Measurements from ENCODE around the gene ERVK3-1.
"Not testable (repeated sequence)": the region's sequence is repeated elsewhere in the genome, so short reads cannot be mapped to it uniquely, and the experiment has no call there.

Gene ERVK3-1, protein sequence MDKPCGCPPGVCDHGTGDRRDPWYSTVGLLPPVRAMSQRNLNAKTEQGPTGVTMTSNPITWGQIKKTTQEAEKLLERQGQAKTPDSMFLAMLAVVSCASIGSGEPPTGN

DNA sequence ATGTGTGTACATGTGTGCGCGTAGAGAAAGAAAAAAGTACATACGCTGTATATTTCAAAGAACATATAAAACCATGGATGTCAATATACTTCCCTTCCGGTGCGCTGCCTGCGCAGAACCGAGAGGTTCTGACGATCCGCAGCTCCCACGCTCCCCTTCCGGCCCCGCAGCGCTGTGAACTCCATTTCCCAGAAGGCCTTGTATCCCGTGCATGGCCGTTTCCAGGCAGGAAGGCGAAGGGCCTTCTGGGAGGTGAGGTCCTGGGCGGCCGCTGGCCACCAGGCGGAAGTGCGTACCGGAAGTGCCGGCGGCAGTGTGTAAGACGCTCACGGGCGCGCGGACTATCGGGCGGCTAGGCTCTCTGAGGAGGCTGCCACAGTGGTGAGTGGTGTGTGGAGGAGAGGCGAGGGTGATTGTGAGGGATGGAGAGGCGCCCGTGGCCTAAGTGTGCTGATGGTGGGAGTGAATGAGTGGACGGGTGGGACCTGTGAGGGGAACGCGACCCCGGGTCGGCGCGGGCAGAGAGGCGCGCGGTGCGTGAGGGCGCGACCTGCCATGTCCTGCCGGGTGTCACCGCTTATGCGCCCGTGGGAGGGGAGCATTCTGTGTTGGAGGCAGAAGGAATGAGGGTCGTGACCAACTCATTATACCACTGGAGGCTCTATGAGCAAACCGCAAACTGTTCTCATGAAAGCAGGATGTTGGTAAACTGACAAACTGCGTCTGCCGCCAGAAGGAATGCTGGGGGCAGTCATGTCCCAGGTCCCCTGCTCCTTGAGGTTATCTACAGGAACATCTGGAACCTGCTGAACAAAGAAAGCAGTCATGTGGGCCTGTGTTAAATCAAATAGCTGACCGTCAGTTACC lies at the start of gene ERVK3-1:
ERVK3-1 (plus strand) TSS at position 313 of the 867 bp plus-strand sequence. CDS start 6,792 bp downstream, outside the sequence.
- peak; percentile 96 for DNase-seq

DNA sequence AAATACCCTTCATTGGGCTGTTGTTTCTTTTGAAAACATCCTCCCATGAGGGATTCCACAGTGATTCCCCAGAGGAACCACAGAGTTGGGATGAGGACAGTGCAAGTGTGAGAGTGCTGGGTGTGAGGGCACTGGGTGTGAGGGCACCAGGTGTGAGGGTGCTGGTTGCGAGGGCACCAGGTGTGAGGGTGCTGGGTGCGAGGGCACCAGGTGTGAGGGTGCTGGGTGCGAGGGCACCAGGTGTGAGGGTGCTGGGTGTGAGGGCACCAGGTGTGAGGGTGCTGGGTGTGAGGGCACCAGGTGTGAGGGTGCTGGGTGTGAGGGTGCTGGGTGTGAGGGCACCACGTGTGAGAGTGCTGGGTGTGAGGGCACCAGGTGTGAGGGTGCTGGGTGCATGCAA lies 46.9 kb upstream of the ERVK3-1 start:
- not testable (repeated sequence) for DNase-seq

DNA sequence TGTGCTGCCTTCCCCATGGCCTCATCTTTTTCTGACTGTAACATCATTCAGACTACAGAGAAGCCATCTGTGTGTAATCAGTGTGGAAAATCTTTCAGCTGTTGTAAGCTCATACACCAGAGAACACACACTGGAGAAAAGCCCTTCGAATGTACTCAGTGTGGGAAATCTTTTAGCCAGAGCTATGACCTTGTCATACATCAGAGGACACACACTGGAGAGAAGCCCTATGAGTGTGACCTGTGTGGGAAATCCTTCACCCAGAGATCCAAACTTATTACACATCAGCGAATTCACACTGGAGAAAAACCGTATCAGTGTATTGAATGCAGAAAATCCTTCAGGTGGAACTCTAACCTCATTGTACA lies 43.6 kb upstream of the ERVK3-1 start:
- DNase-seq = no peak

DNA sequence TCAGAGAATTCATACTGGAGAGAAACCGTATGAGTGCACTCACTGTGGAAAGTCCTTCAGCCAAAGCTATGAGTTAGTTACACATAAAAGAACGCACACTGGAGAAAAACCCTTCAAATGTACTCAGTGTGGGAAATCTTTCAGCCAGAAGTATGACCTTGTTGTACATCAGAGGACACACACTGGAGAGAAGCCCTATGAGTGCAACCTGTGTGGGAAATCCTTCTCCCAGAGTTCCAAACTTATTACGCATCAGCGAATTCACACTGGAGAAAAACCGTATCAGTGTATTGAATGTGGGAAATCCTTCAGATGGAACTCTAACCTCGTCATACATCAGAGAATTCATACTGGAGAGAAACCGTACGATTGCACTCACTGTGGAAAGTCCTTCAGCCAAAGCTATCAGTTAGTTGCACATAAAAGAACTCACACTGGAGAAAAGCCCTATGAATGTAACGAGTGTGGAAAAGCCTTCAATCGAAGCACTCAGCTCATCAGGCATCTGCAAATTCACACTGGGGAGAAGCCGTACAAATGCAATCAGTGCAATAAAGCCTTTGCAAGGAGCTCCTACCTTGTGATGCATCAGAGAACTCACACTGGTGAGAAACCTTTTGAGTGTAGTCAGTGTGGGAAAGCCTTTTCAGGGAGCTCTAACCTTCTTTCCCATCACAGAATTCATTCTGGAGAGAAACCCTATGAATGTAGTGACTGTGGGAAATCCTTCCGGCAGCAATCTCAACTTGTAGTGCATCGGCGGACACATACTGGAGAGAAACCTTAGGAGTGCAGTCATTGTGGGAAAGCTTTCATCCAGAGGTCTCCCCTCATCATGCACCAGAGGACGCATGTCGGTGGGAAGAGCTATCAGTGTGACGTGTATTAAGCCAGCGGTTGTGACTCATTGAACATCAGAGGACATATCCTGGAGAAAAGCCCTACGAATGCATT lies 42.9 kb upstream of the ERVK3-1 start:
- no peak for DNase-seq

DNA sequence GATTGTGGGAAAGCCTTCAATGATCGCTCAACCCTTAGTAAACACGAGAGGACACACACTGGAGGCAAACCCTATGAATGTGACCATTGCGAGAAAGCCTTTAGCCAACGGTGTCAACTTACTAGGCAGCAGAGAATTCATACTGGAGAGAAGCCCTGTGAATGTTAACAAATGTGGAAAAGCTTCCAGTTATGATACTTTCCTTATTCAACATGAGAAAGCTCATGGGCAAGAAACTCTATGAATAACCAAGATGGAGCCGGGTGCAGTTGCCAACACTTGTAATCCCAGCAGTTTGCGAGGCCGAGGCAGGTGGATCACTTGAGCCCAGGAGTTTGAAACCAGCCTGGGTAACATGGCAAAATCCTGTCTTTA lies 42.3 kb upstream of the ERVK3-1 start:
- no peak for DNase-seq

DNA sequence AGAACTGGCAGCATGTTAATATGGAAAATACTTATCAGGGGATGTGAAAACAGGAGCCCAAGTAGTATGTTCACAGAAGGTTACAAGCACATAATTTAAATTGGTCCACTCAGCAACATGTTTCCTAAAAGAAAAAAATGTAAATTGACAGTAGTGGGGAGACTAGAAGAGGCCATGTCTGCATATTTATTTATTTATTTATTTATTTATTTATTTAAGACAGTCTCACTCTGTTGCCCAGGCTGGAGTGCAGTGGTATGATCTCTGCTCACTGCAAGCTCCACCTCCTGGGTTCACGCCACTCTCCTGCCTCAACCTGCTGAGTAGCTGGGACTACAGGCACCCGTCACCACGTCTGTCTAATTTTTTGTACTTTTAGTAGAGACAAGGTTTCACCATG lies 40.1 kb upstream of the ERVK3-1 start:
- DNase-seq = no peak

DNA sequence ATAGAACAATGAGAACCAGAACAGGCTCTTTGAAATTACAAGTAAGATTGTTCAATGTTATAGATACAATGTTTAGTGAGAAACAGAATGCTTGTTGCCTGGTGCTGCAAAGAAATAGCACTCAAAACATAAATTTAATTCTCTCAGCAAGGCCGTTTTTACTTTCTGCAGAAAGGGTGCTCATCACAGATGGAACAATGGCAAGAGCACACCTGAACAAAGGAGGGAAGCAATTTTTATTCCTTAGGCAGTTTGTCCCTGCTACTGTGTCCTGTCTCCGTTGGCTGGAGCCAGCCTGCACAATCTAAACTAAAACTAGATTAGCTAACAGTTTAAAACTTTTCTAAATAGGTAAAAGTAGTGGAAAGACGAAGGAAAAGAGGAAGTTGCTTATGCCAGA lies 36.8 kb upstream of the ERVK3-1 start:
- no peak for DNase-seq

DNA sequence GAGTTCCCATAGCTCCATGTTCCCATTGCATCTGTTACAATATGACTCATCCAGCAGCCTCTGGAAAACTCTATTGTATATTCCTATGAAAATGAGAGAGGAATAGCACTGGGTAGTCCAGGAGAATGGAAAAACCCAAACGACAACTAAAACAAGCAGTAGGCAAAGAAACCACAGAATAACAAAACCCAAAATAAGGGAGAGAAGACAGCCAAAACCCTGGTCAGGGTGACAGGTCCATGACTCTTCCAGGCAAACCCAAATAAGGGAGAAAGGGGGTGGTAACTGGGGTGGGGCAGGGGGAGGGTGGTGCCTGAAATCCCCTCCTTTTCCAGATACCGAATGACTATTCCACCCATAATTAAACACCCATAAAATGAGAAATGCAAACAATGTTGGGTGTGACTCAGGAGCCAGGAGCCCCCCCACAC lies 30.4 kb upstream of the ERVK3-1 start:
- DNase-seq = no peak

DNA sequence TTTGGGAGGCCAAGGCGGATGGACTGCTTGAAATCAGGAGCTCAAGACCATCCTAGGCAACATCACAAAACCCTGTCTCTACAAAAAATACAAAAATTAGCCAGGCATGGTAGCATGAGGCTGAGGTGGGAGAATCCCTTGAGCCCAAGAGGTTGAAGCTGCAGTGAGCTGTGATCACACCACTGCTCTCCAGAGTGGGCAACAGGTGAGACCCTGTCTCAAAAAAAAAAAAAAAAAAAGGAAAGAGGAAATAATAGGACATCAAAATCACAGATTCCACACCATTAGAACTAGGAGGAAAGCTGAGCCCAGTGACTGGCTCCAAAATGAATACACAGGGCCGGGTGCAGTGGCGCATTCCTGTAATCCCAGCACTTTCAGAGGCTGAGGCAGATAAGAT lies 29.6 kb upstream of the ERVK3-1 start:
- DNase-seq = no peak

DNA sequence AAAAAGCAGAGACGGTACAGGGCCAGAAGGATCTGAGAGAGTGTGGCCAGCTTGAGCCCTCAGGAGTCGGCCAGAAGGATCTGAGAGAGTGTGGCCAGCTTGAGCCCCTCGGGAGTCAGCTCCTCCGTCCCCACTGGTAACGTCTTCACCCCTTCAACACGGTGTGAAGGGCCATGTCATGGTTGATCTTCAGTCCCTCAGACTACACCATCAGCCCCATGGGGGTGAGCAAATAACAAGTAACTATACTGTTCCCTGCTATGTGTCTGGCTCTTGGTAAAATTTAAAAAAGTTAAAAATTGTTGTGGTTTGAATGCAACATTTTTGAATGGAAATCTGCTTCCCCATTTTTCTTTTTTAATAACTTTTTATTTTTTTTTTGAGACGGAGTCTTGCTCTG lies 28.0 kb upstream of the ERVK3-1 start:
- no peak for DNase-seq

DNA sequence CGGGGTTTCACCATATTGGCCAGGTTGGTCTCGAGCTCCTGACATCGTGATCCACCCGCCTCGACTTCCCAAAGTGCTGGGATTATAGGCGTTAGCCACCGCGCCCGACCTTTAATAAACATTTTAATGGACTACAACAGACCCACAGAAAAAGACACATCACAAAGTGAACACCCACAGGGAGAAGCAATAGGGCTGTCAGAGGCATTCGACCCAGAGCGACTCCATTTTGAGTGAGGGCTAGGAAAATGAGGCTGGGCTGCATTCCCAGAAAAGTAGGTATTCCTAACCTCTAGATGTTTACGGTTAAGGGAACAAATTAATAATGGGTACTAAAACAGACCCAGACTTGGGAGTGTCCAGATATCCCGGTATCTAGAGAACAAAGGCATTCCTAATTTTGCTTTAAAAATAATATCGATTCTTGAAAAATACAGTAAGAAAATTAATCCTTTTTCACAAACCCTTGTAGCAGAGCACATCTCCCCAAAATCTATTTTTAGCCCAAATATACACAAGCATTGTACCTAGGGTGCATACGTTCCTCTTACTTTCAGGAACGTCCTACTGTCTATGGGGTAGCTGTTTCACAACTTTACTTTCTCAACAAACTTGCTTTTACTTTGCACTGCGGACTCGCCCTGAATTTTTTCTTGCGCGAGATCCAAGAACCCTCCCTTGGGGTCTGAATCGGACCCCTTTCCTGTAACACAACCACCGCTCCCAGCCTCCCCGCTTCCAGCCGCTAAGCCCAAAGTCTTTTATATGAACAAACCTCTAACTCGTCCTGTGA lies 27.2 kb upstream of the ERVK3-1 start:
- DNase-seq = no peak

DNA sequence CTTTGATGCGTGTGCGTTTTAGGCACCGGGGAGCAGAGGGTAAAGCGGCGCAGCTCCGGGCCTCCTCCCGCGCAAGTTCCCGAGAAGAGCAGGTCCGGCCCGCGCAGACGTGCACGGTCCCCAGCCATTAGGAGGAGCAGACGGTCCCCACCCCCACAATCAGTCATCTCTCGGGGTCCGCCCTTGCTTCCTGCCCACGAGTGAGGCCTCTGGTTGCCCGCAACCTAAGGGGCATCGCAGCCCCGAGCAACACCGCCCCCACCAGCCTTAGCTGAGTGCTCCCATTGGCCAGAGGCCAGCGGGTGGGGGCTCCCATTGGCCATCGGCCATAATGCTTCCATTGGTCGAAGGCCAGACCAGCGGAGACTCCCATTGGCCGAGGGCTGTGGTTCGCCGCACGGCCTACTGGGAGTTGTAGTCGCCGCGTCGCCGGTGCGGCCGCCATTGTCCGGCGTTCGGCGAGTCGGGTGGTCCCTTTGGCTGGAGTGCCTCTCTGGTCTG lies 26.6 kb upstream of the ERVK3-1 start, which contains the start of gene ZNF8:
ZNF8 (plus strand) TSS at position 415 of the 501 bp plus-strand sequence. CDS start 127 bp downstream, outside the sequence.
- DNase-seq = peak; percentile 98

DNA sequence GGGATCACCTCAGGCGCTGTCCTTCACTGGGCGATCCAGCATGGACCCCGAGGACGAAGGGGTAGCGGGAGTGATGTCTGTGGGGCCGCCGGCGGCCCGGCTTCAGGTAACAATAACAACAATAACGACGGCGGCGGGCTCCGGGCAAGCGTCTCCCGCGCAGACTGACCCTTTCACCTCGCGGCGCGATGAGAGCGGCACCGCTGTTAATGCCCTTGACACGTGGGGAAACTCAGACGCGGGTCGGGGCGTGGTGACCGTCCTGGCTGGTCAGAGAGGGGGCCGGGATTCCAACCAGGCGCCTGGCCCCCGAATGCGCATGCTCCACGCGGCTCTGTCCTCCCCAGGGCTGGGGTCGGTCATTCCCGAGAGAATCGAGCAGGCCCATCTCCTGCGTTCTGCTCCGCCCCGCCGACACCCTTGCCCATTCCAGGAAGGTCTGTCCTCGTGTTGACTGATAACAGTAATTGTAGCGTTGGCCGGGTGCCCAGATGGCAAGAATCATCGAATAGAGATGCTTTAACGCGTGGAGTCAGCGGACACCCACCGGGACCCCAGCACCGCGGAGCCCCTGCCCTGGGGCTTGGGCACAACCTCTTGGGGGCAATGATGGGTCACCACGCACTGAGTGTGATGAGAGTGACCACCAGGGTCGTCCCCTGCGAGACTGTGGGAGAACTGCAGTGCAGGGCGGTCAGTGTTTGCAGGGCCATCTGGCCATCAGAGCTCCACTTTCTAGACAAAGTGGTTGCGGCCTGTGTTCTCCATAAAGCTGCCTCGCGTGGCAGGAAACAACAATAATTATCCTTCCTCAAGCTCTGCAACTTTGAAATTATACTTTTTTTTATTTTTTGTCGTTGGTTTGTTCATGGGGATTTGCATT lies 25.9 kb upstream of the ERVK3-1 start:
- peak; percentile 37 for DNase-seq

DNA sequence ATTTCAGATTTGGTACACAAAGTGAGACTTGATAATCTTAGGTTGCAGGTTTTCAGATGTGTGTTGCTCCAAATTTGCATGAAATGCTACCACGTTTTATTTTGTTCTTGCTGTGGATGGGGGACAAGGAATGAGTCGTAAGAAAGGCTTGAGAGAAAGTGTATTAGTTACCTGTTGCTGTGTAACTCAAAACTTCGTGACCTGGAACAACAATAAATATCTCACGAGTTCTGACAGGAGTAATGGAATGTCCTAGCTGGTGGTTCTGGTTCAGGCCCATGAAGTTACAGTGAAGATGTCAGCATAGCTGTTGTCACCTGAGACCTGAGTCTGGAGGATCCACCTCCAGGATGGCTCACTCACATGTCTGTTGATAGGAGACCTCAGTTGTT lies 25.3 kb upstream of the ERVK3-1 start:
- no peak for DNase-seq

DNA sequence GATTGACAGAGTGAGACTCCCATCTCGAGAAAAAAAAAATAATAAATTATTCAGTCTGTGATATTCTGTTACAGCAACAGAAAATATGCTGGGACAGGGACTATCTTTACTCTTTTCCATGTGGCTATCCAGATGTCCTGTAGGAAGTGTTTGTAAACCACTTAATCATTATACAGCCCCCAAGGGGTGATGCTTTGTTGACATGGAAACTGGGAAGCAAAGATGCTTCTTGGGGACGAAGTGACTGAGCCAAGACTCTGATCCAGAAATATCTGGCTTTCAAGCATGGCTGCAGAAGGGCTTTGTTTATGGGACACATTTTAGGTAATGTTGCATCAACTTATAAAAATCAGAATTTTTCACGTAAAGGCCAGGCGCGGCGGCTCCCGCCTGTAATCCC lies 21.0 kb upstream of the ERVK3-1 start:
- no peak for DNase-seq

DNA sequence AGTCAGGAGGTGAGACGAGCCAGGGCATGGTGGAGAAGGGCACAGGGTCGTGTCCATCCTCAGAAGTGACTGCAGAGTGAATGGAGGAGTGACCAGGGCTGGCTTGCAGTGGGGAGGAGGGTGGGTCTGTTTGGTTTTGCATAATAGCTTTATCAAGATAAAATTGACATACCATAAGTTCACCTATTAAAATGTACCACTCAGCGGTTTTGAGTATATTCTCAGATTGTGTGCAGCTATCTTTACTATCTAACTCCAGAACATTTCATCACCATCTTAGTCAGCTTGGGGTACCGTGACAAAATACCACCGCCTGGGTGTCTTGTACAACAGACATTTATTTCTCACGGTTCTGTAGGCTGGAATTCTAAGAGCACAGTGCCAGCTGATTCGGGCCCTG lies 13.2 kb upstream of the ERVK3-1 start:
- no peak for DNase-seq

DNA sequence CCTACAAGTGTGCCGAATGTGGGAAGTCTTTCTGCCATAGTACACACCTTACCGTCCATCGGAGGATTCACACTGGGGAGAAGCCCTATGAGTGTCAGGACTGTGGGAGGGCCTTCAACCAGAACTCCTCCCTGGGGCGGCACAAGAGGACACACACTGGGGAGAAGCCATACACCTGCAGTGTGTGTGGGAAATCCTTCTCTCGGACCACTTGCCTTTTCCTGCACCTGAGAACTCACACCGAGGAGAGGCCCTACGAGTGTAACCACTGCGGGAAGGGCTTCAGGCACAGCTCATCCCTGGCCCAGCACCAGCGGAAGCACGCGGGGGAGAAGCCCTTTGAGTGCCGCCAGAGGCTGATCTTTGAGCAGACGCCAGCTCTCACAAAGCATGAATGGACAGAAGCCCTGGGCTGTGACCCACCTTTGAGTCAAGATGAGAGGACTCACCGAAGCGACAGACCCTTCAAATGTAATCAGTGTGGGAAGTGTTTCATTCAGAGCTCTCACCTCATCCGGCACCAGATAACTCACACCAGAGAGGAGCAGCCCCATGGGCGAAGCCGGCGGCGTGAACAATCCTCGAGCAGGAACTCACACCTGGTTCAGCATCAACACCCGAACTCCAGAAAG lies 10.3 kb upstream of the ERVK3-1 start:
- DNase-seq = no peak

DNA sequence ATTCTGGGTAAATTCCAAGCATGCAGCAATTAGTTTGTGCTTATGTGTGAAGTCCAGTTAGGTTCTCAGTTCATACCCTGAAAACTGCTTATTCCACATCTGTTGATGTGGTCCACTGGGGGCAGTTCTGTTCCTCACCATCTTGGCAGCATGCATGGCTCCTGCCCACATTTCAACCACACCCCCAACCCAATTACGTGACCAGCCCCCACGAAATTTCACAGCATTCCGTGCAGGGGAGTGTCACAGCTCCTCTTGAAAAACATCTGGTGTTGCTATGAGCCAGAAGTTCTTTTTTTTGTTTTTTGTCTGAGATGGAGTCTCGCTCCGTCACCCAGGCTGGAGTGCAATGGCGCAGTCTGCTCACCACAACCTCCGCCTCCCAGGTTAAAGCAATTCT lies 9.1 kb upstream of the ERVK3-1 start:
- DNase-seq = no peak

DNA sequence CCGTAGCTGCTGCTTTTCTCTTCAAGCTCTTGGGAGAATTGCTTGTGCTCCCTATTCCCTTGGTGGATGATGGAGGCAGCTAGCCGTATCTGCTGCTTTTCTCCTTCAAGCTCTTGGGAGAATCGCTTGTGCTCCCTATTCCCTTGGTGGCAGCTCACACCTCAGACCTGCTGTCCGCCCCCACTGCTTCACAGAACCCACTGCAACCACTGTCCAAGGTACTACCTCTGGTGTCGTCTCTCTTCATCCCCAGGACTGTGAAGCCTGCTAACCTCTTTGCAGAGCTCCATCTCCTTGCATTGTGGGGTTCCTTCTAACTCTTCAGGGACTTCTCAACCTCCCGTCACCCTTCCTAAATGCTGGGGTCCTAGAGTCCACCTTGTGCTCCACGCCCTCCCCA lies 4.6 kb upstream of the ERVK3-1 start:
- no peak for DNase-seq

DNA sequence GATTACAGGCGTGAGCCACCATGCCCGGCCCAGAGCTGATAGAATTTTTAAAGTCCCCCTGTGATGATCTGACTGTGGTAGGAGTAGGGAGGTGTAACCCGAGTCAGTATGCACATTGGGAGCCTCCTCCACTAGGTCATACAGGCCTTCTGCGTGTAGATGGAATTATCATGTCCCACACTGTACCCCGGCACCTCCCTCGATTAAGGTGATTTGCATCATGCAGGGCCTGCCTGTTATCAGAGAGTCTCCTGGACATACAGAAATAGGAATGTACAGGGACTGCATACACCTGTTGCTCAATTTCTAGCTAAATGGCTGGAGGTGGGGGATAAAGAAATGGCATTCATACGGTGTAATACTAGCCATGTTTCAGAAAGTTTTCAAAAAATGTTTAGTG lies 922 bp upstream of the ERVK3-1 start:
- no peak for DNase-seq

DNA sequence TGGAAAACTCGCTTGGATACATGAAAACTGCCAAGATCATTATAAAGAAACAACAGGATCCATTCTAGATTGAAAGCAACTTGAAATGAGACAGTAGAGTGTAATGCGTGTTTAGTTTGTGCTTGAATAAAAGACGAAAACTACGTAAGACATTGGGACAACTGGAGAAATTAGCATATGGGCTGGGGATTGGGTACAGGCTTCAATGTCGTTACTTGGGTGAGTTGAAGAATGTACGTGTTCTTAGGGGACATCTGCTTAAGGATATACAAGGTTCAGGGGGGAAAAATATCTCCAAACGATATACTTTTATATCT lies 471 bp upstream of the ERVK3-1 start:
- no peak for DNase-seq
